IMR-90 (cell line): Measurements from ENCODE around the gene TMIGD1. TPM values are rescaled to one million over a fixed set of nuclear protein-coding genes. Genes with fewer than 3 reads are reported as not detected.

Source experiments
- ATAC-seq: fragments of 200-7000 bp; cut with Tn5 transposase; 2 replicates; pipeline ENCODE4 v1.9.1; 2020; ENCODE audit warnings: low read depth, mild to moderate bottlenecking, moderate library complexity
- BruUV-seq: library from RNA; stranded (reverse); fragments of 400-500 nt; replicated peaks from 2 replicates; lab custom pipeline; 2021; lab: Mats Ljungman, UMichigan
- CTCF ChIA-PET: fragments of 300-600 bp; formaldehyde crosslinking; extraction: SDS; loops from one replicate; lab custom pipeline; 2021; ENCODE audit warnings: antibody characterized with exemption; lab: Yijun Ruan, JAX
- POLR2A ChIA-PET: fragments of 300-600 bp; sonication (Branson Sonifier 250); formaldehyde crosslinking; loops from one replicate; lab custom pipeline; 2022; ENCODE audit warnings: antibody characterized with exemption; ENCODE audit not compliant: unreplicated experiment; lab: Charles Lee
- DNase-seq: peaks from one replicate; pipeline ENCODE4 v3.0.0; 2013
- H2AFZ ChIP-seq: replicated peaks from 2 replicates; pipeline ENCODE3; 2013; ENCODE audit warnings: low read length, mild to moderate bottlenecking; ENCODE audit not compliant: poor library complexity
- H2AK5ac ChIP-seq: 2 replicates; pipeline ENCODE4 v1.6.1; 2013; ENCODE audit warnings: low read depth, low read length, inconsistent platforms
- H2AK9ac ChIP-seq: replicated peaks from 2 replicates; pipeline ENCODE3; 2013; ENCODE audit warnings: mild to moderate bottlenecking, low read depth, low read length, moderate library complexity; ENCODE audit not compliant: poor library complexity
- H2BK120ac ChIP-seq: 2 replicates; pipeline ENCODE4 v1.6.1; 2013; ENCODE audit warnings: low read depth, low read length, inconsistent platforms
- H2BK15ac ChIP-seq: 3 replicates; pipeline ENCODE4 v1.6.1; 2013; ENCODE audit warnings: low read depth, low read length, inconsistent platforms
- H2BK20ac ChIP-seq: 2 replicates; pipeline ENCODE4 v1.6.1; 2013; ENCODE audit warnings: low read depth, mild to moderate bottlenecking, inconsistent platforms, low read length, moderate library complexity
- H2BK5ac ChIP-seq: 2 replicates; pipeline ENCODE4 v1.6.1; 2013; ENCODE audit warnings: mild to moderate bottlenecking, low read depth, low read length, inconsistent platforms; ENCODE audit not compliant: poor library complexity, severe bottlenecking
- H3K14ac ChIP-seq: replicated peaks from 2 replicates; pipeline ENCODE4 v1.6.1; 2013; ENCODE audit warnings: low read depth, low read length, inconsistent platforms
- H3K18ac ChIP-seq: 2 replicates; pipeline ENCODE4 v1.6.1; 2013; ENCODE audit warnings: low read depth, low read length, control low read depth
- H3K23ac ChIP-seq: 2 replicates; pipeline ENCODE4 v1.6.1; 2013; ENCODE audit warnings: low read depth, low read length, inconsistent platforms
- H3K27ac ChIP-seq: 2 replicates; pipeline ENCODE4 v1.5.1; 2013; ENCODE audit warnings: mild to moderate bottlenecking, control low read depth, low read length; ENCODE audit not compliant: insufficient read depth
- H3K27me3 ChIP-seq: 2 replicates; pipeline ENCODE4 v1.6.1; 2013; ENCODE audit warnings: low read length; ENCODE audit not compliant: control insufficient read depth, insufficient read depth
- H3K36me3 ChIP-seq: 2 replicates; pipeline ENCODE4 v1.6.1; 2013; ENCODE audit warnings: low read length, mixed read lengths; ENCODE audit not compliant: control insufficient read depth, insufficient read depth
- H3K4ac ChIP-seq: 2 replicates; pipeline ENCODE4 v1.6.1; 2013; ENCODE audit warnings: low read depth, low read length, inconsistent platforms
- H3K4me1 ChIP-seq: 2 replicates; pipeline ENCODE4 v1.6.1; 2013; ENCODE audit warnings: low read length, mixed read lengths; ENCODE audit not compliant: control insufficient read depth, insufficient read depth
- H3K4me2 ChIP-seq: 2 replicates; pipeline ENCODE4 v1.6.1; 2013; ENCODE audit warnings: low read depth, mild to moderate bottlenecking, control low read depth, low read length, moderate library complexity
- H3K4me3 ChIP-seq: 2 replicates; pipeline ENCODE4 v1.5.1; 2013; ENCODE audit warnings: low read depth, mild to moderate bottlenecking, control low read depth, low read length, moderate library complexity; ENCODE audit not compliant: insufficient read depth
- H3K56ac ChIP-seq: 2 replicates; pipeline ENCODE4 v1.6.1; 2013; ENCODE audit warnings: low read length, inconsistent platforms; ENCODE audit not compliant: insufficient read depth; ENCODE audit errors: extremely low read depth
- H3K79me1 ChIP-seq, 2 experiments: 2 replicates each; pipeline ENCODE4 v1.6.1; 2013; ENCODE audit warnings: low read length in 2 of 2, inconsistent platforms in 1 of 2, low read depth in 1 of 2
- H3K9ac ChIP-seq: 2 replicates; pipeline ENCODE4 v1.6.1; 2013; ENCODE audit warnings: low read depth, low read length, control low read depth
- H3K9me1 ChIP-seq: 2 replicates; pipeline ENCODE4 v1.6.1; 2013; ENCODE audit warnings: low read length, inconsistent platforms; ENCODE audit not compliant: insufficient read depth
- H3K9me3 ChIP-seq: 2 replicates; pipeline ENCODE4 v1.6.1; 2013; ENCODE audit warnings: low read length; ENCODE audit not compliant: control insufficient read depth, insufficient read depth
- H4K20me1 ChIP-seq: 2 replicates; pipeline ENCODE4 v1.6.1; 2013; ENCODE audit warnings: low read length, inconsistent platforms; ENCODE audit not compliant: insufficient read depth
- H4K5ac ChIP-seq: 2 replicates; pipeline ENCODE4 v1.6.1; 2013; ENCODE audit warnings: mild to moderate bottlenecking, low read depth, low read length, control low read depth
- H4K8ac ChIP-seq, 2 experiments: 2 replicates each; pipeline ENCODE4 v1.6.1; 2013; ENCODE audit warnings: low read depth in 2 of 2, low read length in 2 of 2, control low read depth in 1 of 2, inconsistent platforms in 1 of 2
- H4K91ac ChIP-seq: 2 replicates; pipeline ENCODE4 v1.6.1; 2013; ENCODE audit warnings: low read depth, low read length, inconsistent platforms; ENCODE audit not compliant: insufficient read depth
- BHLHE40 ChIP-seq: fragments of 150-350 bp; IDR thresholded peaks from 2 replicates; pipeline ENCODE4 v1.6.1; 2016; ENCODE audit warnings: mild to moderate bottlenecking, low read depth, low read length
- CEBPB ChIP-seq: IDR thresholded peaks from 2 replicates; pipeline ENCODE4 v1.6.1; 2012; ENCODE audit warnings: low read depth, low read length, improper control_type of control experiment
- CHD1 ChIP-seq: IDR thresholded peaks from 2 replicates; pipeline ENCODE4 v1.6.1; 2012; ENCODE audit warnings: low read depth, low read length, improper control_type of control experiment
- CTCF ChIP-seq: conservative IDR thresholded peaks from 2 replicates; pipeline ENCODE4 v1.5.1; 2012; ENCODE audit warnings: mild to moderate bottlenecking, low read depth, low read length, improper control_type of control experiment
- ELK1 ChIP-seq: fragments of 150-350 bp; IDR thresholded peaks from 2 replicates; pipeline ENCODE4 v1.6.1; 2016; ENCODE audit warnings: low read depth, mild to moderate bottlenecking, low read length, moderate library complexity, borderline replicate concordance
- FOS ChIP-seq: fragments of 150-350 bp; IDR thresholded peaks from 2 replicates; pipeline ENCODE4 v1.6.1; 2016; ENCODE audit warnings: low read depth, low read length
- MAFK ChIP-seq: IDR thresholded peaks from 2 replicates; pipeline ENCODE4 v1.6.1; 2012; ENCODE audit warnings: low read depth, low read length, improper control_type of control experiment
- MAZ ChIP-seq: IDR thresholded peaks from 2 replicates; pipeline ENCODE4 v1.6.1; 2012; ENCODE audit warnings: low read depth, mild to moderate bottlenecking, low read length, improper control_type of control experiment, moderate library complexity, borderline replicate concordance
- MXI1 ChIP-seq: IDR thresholded peaks from 2 replicates; pipeline ENCODE4 v1.6.1; 2012; ENCODE audit warnings: low read depth, mild to moderate bottlenecking, low read length, moderate library complexity, borderline replicate concordance
- NFE2L2 ChIP-seq: fragments of 150-350 bp; IDR thresholded peaks from 2 replicates; pipeline ENCODE4 v1.6.1; 2016; ENCODE audit warnings: low read depth, mild to moderate bottlenecking, low read length
- POLR2A ChIP-seq: IDR thresholded peaks from 2 replicates; pipeline ENCODE4 v1.6.1; 2012; ENCODE audit warnings: mild to moderate bottlenecking, low read depth, low read length
- RAD21 ChIP-seq: IDR thresholded peaks from 2 replicates; pipeline ENCODE4 v1.6.1; 2012; ENCODE audit warnings: low read length, improper control_type of control experiment
- RCOR1 ChIP-seq: IDR thresholded peaks from 2 replicates; pipeline ENCODE4 v1.6.1; 2012; ENCODE audit warnings: mild to moderate bottlenecking, low read length, improper control_type of control experiment; ENCODE audit not compliant: insufficient replicate concordance
- RFX5 ChIP-seq: IDR thresholded peaks from 2 replicates; pipeline ENCODE4 v1.8.0; 2012; ENCODE audit warnings: low read depth, mild to moderate bottlenecking, low read length, moderate library complexity
- SMC3 ChIP-seq: fragments of 150-350 bp; IDR thresholded peaks from 2 replicates; pipeline ENCODE4 v1.6.1; 2016; ENCODE audit warnings: low read depth, mild to moderate bottlenecking, antibody characterized with exemption, low read length, moderate library complexity
- USF2 ChIP-seq: fragments of 150-350 bp; IDR thresholded peaks from 2 replicates; pipeline ENCODE4 v1.6.1; 2017; ENCODE audit warnings: mild to moderate bottlenecking, antibody characterized with exemption, low read length, low read depth
- WGBS, 2 experiments: methylation state at CpG; one replicate each; pipeline versions ENCODE4 v1.1.5 to v1.1.7; 2013; ENCODE audit warnings: missing lambda C conversion rate in 2 of 2; ENCODE audit not compliant: insufficient read length in 1 of 2; ENCODE audit errors: extremely low coverage in 2 of 2; 5-methylcytosine and 5-hydroxymethylcytosine counted together
- dilution Hi-C: fragments of 300-500 bp; cut with HindIII; formaldehyde crosslinking; loops from one replicate; pipeline ENCODE4 v1.14.3; 2018; ENCODE audit warnings: low sequenced_read_pairs; ENCODE audit not compliant: unreplicated experiment
- in situ Hi-C: fragments of 300-500 bp; cut with MboI; formaldehyde crosslinking; loops from 3 replicates; pipeline ENCODE4 v1.14.3; 2019; ENCODE audit warnings: low sequenced_read_pairs, inconsistent platforms, mixed read lengths
- intact Hi-C: fragments of 100-400 bp; cut with micrococcal nuclease; formaldehyde crosslinking; loops from 2 replicates; pipeline ENCODE4 v1.10.0; 2022
- polyA plus RNA-seq, 3 experiments: library from polyadenylated mRNA; depleted of rRNA; stranded (reverse); fragments of >200 nt; gene quantifications; 2 replicates each; pipeline ENCODE4 v1.2.3, GENCODE V29; 2012; ENCODE audit warnings: low replicate concordance in 1 of 3
- total RNA-seq: library from RNA; depleted of rRNA; stranded (reverse); fragments of >200 nt; gene quantifications from 2 replicates; pipeline ENCODE4 v1.2.3, GENCODE V29; 2012

TMIGD1 gene
- total and polyA plus RNA-seq, 2 of the 4 experiments (the other 2 are of a cell fraction): not detected

GRCh38 chr17:30314474-30314873 lies 19.4 kb downstream of the TMIGD1 start:
- H4K5ac ChIP-seq: no peak overlapping the region
- dilution Hi-C loops (no loop called here), in situ Hi-C loops (loop anchor here (25.0 kb wide), 1 partner anchor 398 kb away; no protein-coding TSS in a partner anchor), intact Hi-C loops (no loop called here)
- TF ChIP-seq CHD1 (no peak), POLR2A (no peak), SMC3 (no peak), CTCF (no peak), MAFK (no peak), CEBPB (no peak), ELK1 (no peak), RCOR1 (no peak), BHLHE40 (no peak), RAD21 (no peak), NFE2L2 (no peak), MXI1 (no peak), USF2 (no peak), MAZ (no peak), FOS (no peak), RFX5 (no peak)
- ChIA-PET CTCF (interaction anchor here (1.1 kb wide), 1 partner anchor 12 kb away, joined by 3 read pairs; no protein-coding TSS in a partner anchor), POLR2A (no interaction called here)
- no TSS peak for BruUV-seq
- H3K27me3 ChIP-seq: peaks cover 5% of the 10 kb centered on the region
- no peaks in the 10 kb centered on the region for H3K36me3 ChIP-seq
- H3K56ac ChIP-seq: no peak overlapping the region
- no peak overlapping the region for H3K4me3 ChIP-seq
- H3K14ac ChIP-seq: no peak overlapping the region
- H3K79me1 ChIP-seq: no peaks in the 10 kb centered on the region
- DNase-seq (no peak), ATAC-seq (no peak)
- H2BK15ac ChIP-seq: no peak overlapping the region
- no CpG with 5 or more reads among the region's 1 CpG for WGBS, 2 experiments
- no peak overlapping the region for H3K23ac ChIP-seq
- no peak overlapping the region for H2AFZ ChIP-seq
- no peak overlapping the region for H2BK5ac ChIP-seq
- no peak overlapping the region for H2AK9ac ChIP-seq
- no peak overlapping the region for H2AK5ac ChIP-seq
- no peaks in the 10 kb centered on the region for H3K9me1 ChIP-seq
- H3K4me1 ChIP-seq: peaks cover 2% of the 10 kb centered on the region; the same call in 1 of the 2 replicates
- no peak overlapping the region for H2BK120ac ChIP-seq
- no peak overlapping the region for H4K8ac ChIP-seq
- no peak overlapping the region for H3K4me2 ChIP-seq
- H3K18ac ChIP-seq: no peak overlapping the region
- H3K27ac ChIP-seq: no peak overlapping the region
- H3K9me3 ChIP-seq: no peaks in the 10 kb centered on the region
- no peak overlapping the region for H2BK20ac ChIP-seq
- H4K91ac ChIP-seq: no peak overlapping the region
- H3K9ac ChIP-seq: no peak overlapping the region
- H3K4ac ChIP-seq: no peak overlapping the region
- H4K20me1 ChIP-seq: no peaks in the 10 kb centered on the region
